GM08714 (cell line): ENCODE data around the gene MICAL2.

Experiments
- H3K4me3 ChIP-seq: fragments of 200-500 bp; sonication (Bioruptor generic); 2 replicates; pipeline ENCODE4 v1.5.1; 2014; ENCODE audit warnings: mild to moderate bottlenecking, low read length, inconsistent platforms
- ZNF274 ChIP-seq: IDR thresholded peaks from 2 replicates; pipeline ENCODE4 v1.6.1; 2012; ENCODE audit warnings: mild to moderate bottlenecking, low read depth, low read length

The MICAL2 gene

GRCh38 chr11:12113294-12113693, 2.9 kb downstream of the MICAL2 start:
- TF ChIP-seq ZNF274 = no peak
- no peak overlapping the region for H3K4me3 ChIP-seq

GRCh38 chr11:12114193-12115033, 4.0 kb downstream of the MICAL2 start:
- no peak overlapping the region for H3K4me3 ChIP-seq

GRCh38 chr11:12116425-12117032, 6.1 kb downstream of the MICAL2 start:
- TF ChIP-seq ZNF274 = no peak
- no peak overlapping the region for H3K4me3 ChIP-seq

More at GRCh38 chr11:12114193-12115033, 4.0 kb downstream of the MICAL2 start:
- no peak for TF ChIP-seq ZNF274

GRCh38 chr11:12117200-12117599, 6.8 kb downstream of the MICAL2 start:
- H3K4me3 ChIP-seq = no peak overlapping the region
- no peak for TF ChIP-seq ZNF274

GRCh38 chr11:12117611-12118010, 7.2 kb downstream of the MICAL2 start:
- TF ChIP-seq ZNF274 = no peak
- no peak overlapping the region for H3K4me3 ChIP-seq

GRCh38 chr11:12118949-12119348, 8.6 kb downstream of the MICAL2 start:
- TF ChIP-seq ZNF274 = no peak
- H3K4me3 ChIP-seq = no peak overlapping the region

- no peak for TF ChIP-seq ZNF274
- H3K4me3 ChIP-seq = no peak overlapping the region
Measured at GRCh38 chr11:12119502-12119901, 9.1 kb downstream of the MICAL2 start.

GRCh38 chr11:12120031-12121008, 9.9 kb downstream of the MICAL2 start:
- no peak for TF ChIP-seq ZNF274
- no peak overlapping the region for H3K4me3 ChIP-seq

- H3K4me3 ChIP-seq = no peak overlapping the region
- TF ChIP-seq ZNF274 = no peak
Measured at GRCh38 chr11:12121011-12121410, 10.6 kb downstream of the MICAL2 start.

- no peak for TF ChIP-seq ZNF274
- H3K4me3 ChIP-seq = no peak overlapping the region
Measured at GRCh38 chr11:12121517-12121916, 11.1 kb downstream of the MICAL2 start.

- no peak for TF ChIP-seq ZNF274
- no peak overlapping the region for H3K4me3 ChIP-seq
Measured at GRCh38 chr11:12122083-12122482, 11.7 kb downstream of the MICAL2 start.

- no peak overlapping the region for H3K4me3 ChIP-seq
- TF ChIP-seq ZNF274 = no peak
Measured at GRCh38 chr11:12123273-12123672, 12.9 kb downstream of the MICAL2 start.

GRCh38 chr11:12123799-12124198, 13.4 kb downstream of the MICAL2 start:
- TF ChIP-seq ZNF274 = no peak
- H3K4me3 ChIP-seq = no peak overlapping the region

- TF ChIP-seq ZNF274 = no peak
- no peak overlapping the region for H3K4me3 ChIP-seq
Measured at GRCh38 chr11:12124306-12124705, 13.9 kb downstream of the MICAL2 start.
